HG03469 (cell line): ENCODE results near the gene KRAS.

ENCODE experiments used
- ATAC-seq: cut with Tn5 transposase; IDR thresholded peaks from one replicate; pipeline ENCODE4 v1.9.1; 2021; ENCODE audit warnings: mild to moderate bottlenecking, moderate library complexity, moderate number of reproducible peaks; ENCODE audit not compliant: unreplicated experiment

KRAS gene

GRCh38 chr12:25197608-25198007 lies 53.1 kb downstream of the KRAS start:
- ATAC-seq, result no peak

GRCh38 chr12:25195056-25195971 lies 55.4 kb downstream of the KRAS start, which contains the start of the genes DNAI7 and ETFRF1:
Gene DNAI7 (minus strand): TSS chr12:25195160. CDS start chr12:25195078, 82 bp downstream.
Gene ETFRF1 (plus strand): TSS chr12:25195237. CDS start chr12:25203957, 8,720 bp downstream.
- peak; percentile 82 for ATAC-seq

- no peak for ATAC-seq
These were observed 56.0 kb downstream of the KRAS start for GRCh38 chr12:25194722-25195055.

- no peak for ATAC-seq
These were observed 56.5 kb downstream of the KRAS start for GRCh38 chr12:25194214-25194613.

- ATAC-seq, result no peak
These were observed 59.9 kb downstream of the KRAS start for GRCh38 chr12:25190793-25191192.

GRCh38 chr12:25189656-25190055 lies 61.1 kb downstream of the KRAS start:
- no peak for ATAC-seq

- no peak for ATAC-seq
These were observed 62.9 kb downstream of the KRAS start for GRCh38 chr12:25187781-25188180.

DNA sequence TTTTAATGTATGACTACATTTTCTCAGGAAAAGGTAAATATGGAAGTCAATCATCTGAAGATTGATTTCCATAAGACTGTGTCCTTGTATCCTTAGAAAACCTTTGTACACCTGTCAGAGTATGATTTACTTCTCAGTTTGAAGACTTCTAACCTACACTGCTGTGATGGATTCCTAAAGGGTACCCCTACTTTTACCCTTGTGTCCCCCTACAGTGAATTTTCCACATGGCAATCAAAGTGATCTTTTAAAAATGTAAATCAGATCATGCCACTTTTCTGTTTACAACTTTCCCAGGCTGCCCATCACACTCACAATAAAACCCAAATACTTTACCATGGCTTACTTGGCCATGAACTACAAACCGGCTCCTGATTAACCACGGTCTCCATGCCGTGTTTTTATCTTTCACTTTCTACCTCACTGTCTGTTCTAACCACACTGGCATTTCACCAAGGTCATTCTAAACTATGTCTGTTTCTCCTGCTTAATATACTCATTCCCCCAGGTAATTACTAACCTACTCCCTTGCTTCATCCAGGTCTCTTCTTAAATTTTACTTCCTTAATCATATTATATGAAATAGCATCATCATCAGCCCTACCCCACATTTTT lies 63.8 kb downstream of the KRAS start:
- ATAC-seq, result peak; percentile 52

GRCh38 chr12:25186038-25186787 lies 64.5 kb downstream of the KRAS start:
- ATAC-seq, result peak; percentile 56

DNA sequence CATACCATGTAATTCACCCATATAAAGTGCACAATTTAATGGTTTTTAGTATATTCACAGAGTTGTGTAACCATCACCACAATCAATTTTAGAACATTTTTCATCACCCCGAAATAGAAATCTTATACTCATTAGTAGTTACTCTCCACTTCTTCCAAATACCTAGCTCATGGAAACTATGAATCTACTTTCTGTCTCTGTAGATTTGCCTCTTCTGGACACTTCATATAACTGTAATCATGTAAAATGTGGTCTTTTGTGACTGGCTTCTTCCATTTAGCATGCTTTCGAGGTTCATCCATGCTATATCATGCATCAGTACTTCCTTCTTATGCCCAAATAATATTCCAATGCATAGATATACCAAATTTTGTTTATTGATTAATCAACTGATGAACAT lies 66.6 kb downstream of the KRAS start:
- no peak for ATAC-seq

DNA sequence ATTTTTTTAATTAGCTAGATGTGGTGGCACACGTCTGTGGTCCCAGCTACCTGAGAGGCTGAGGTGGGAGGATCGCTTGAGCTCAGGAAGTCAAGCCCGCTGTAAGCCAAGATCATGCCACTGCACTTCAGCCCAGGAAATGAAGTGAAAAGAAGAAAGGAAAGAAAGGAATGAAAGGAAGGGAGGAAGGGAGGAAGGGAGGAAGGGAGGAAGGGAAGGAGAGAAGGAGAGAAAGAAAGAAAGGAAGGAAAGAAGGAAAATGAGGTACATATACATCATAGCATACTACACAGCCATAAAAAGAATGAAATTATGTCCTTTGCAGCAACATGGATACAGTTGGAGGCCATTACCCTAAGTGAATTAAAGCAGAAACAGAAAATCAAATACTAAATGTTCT lies 68.0 kb downstream of the KRAS start:
- ATAC-seq, result no peak

DNA sequence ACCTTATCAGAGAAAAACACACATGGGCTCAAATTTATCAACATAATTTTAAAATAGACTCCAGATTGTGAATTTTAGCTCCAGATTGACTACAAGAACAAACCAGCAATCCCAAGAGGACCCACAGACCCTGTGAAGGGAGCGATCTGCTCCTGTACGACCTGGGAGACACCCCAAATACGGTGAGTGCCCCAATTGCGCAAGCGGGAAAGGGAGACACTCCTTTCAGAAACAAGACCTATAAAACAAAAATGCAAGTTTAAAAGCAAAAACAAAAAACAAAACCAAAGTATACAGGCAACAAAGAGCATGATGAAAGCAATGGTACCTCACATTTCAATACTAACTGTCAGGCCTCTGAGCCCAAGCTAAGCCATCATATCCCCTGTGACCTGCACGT lies 87.9 kb downstream of the KRAS start:
- no peak for ATAC-seq

GRCh38 chr12:25156061-25156460 lies 94.7 kb downstream of the KRAS start:
- no peak for ATAC-seq

DNA sequence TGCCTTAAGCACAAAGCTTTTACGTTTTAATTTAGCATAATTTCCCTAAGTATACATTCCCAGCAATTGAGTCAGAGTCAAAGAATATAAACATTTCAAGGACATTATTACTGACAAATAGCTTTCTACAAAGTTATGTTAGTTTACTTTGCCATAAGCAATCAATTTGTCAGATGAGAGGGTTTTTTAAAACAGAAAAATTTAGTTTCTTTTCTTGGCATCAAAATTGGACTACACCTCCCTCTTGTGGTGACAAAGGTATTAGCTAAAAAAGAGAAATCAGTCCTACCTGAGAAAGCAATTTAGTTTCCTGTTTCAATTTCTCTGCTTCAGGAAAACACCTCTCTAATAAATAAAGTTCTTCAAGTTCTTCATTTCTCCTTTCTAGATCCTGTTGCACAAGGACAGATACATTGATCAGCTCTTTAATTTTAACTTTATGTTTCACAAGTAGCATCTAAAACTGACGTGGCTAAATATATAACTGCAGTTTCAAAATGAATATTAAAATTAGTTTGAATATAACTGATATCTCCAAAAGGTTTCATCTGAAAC lies 95.6 kb downstream of the KRAS start:
- ATAC-seq, result no peak
